ENCODE measurements around the gene PTH1R.

Gene PTH1R

GRCh38 chr3:46864061-46864881 is 13.2 kb upstream of the PTH1R start:
- TF ChIP-seq GATA2 (IDR thresholded peaks at IDR 0.05; ENCODE audit: low read depth, low read length), result no peak
- no peak for TF ChIP-seq GATA3 (IDR thresholded peaks at IDR 0.05; ENCODE audit: low read depth, low read length)

GRCh38 chr3:46865031-46865507 is 12.5 kb upstream of the PTH1R start:
- TF ChIP-seq GATA2 (IDR thresholded peaks at IDR 0.05; ENCODE audit: low read depth, low read length) (no peak), GATA3 (IDR thresholded peaks at IDR 0.05; ENCODE audit: low read depth, low read length) (no peak)

- no peak for TF ChIP-seq GATA2 (IDR thresholded peaks at IDR 0.05; ENCODE audit: low read depth, low read length)
- no peak for TF ChIP-seq GATA3 (IDR thresholded peaks at IDR 0.05; ENCODE audit: low read depth, low read length)
Observed at GRCh38 chr3:46865546-46865945, 12.0 kb upstream of the PTH1R start.

- TF ChIP-seq GATA2 (IDR thresholded peaks at IDR 0.05; ENCODE audit: low read depth, low read length), result no peak
- TF ChIP-seq GATA3 (IDR thresholded peaks at IDR 0.05; ENCODE audit: low read depth, low read length), result no peak
Observed at GRCh38 chr3:46866032-46866595, 11.4 kb upstream of the PTH1R start.

GRCh38 chr3:46866720-46867549 is 10.6 kb upstream of the PTH1R start:
- TF ChIP-seq GATA3 (IDR thresholded peaks at IDR 0.05; ENCODE audit: low read depth, low read length) (no peak), GATA2 (IDR thresholded peaks at IDR 0.05; ENCODE audit: low read depth, low read length) (no peak)

- TF ChIP-seq GATA3 (IDR thresholded peaks at IDR 0.05; ENCODE audit: low read depth, low read length), result no peak
- TF ChIP-seq GATA2 (IDR thresholded peaks at IDR 0.05; ENCODE audit: low read depth, low read length), result no peak
Observed at GRCh38 chr3:46867550-46867898, 10.0 kb upstream of the PTH1R start.

- TF ChIP-seq GATA2 (IDR thresholded peaks at IDR 0.05; ENCODE audit: low read depth, low read length) (no peak), GATA3 (IDR thresholded peaks at IDR 0.05; ENCODE audit: low read depth, low read length) (no peak)
Observed at GRCh38 chr3:46868287-46868686, 9.2 kb upstream of the PTH1R start.

GRCh38 chr3:46868948-46869347 is 8.6 kb upstream of the PTH1R start:
- TF ChIP-seq GATA2 (IDR thresholded peaks at IDR 0.05; ENCODE audit: low read depth, low read length) (no peak), GATA3 (IDR thresholded peaks at IDR 0.05; ENCODE audit: low read depth, low read length) (no peak)

GRCh38 chr3:46869440-46869839 is 8.1 kb upstream of the PTH1R start:
- no peak for TF ChIP-seq GATA3 (IDR thresholded peaks at IDR 0.05; ENCODE audit: low read depth, low read length)
- no peak for TF ChIP-seq GATA2 (IDR thresholded peaks at IDR 0.05; ENCODE audit: low read depth, low read length)

- no peak for TF ChIP-seq GATA3 (IDR thresholded peaks at IDR 0.05; ENCODE audit: low read depth, low read length)
- TF ChIP-seq GATA2 (IDR thresholded peaks at IDR 0.05; ENCODE audit: low read depth, low read length), result no peak
Observed at GRCh38 chr3:46870651-46871050, 6.9 kb upstream of the PTH1R start.

GRCh38 chr3:46871222-46871621 is 6.3 kb upstream of the PTH1R start:
- TF ChIP-seq GATA3 (IDR thresholded peaks at IDR 0.05; ENCODE audit: low read depth, low read length) (no peak), GATA2 (IDR thresholded peaks at IDR 0.05; ENCODE audit: low read depth, low read length) (no peak)

GRCh38 chr3:46873521-46873920 is 4.0 kb upstream of the PTH1R start:
- no peak for TF ChIP-seq GATA3 (IDR thresholded peaks at IDR 0.05; ENCODE audit: low read depth, low read length)
- no peak for TF ChIP-seq GATA2 (IDR thresholded peaks at IDR 0.05; ENCODE audit: low read depth, low read length)

- TF ChIP-seq GATA3 (IDR thresholded peaks at IDR 0.05; ENCODE audit: low read depth, low read length), result no peak
- no peak for TF ChIP-seq GATA2 (IDR thresholded peaks at IDR 0.05; ENCODE audit: low read depth, low read length)
Observed at GRCh38 chr3:46874430-46874829, 3.1 kb upstream of the PTH1R start.

- TF ChIP-seq GATA2 (IDR thresholded peaks at IDR 0.05; ENCODE audit: low read depth, low read length), result no peak
Observed at GRCh38 chr3:46875560-46875959, 2.0 kb upstream of the PTH1R start.

Measured in SH-SY5Y (cell line).